GM12873 (cell line): ENCODE results near the gene PSMA8.

ENCODE experiments used
- TF ChIP-seq, protein P1 (sequence below): IDR thresholded peaks from 2 replicates; pipeline ENCODE4 v1.5.1; 2012; ENCODE audit warnings: low read depth, mild to moderate bottlenecking, moderate library complexity, low read length, control low read depth; ENCODE audit not compliant: insufficient read depth; ENCODE audit errors: missing control alignments

The PSMA8 gene

GRCh38 chr18:26133652-26134051 lies at the start of gene PSMA8:
PSMA8 (plus strand) TSS chr18:26133869; CDS start chr18:26133966, 97 bp downstream.
- TF ChIP-seq, protein P1, sequence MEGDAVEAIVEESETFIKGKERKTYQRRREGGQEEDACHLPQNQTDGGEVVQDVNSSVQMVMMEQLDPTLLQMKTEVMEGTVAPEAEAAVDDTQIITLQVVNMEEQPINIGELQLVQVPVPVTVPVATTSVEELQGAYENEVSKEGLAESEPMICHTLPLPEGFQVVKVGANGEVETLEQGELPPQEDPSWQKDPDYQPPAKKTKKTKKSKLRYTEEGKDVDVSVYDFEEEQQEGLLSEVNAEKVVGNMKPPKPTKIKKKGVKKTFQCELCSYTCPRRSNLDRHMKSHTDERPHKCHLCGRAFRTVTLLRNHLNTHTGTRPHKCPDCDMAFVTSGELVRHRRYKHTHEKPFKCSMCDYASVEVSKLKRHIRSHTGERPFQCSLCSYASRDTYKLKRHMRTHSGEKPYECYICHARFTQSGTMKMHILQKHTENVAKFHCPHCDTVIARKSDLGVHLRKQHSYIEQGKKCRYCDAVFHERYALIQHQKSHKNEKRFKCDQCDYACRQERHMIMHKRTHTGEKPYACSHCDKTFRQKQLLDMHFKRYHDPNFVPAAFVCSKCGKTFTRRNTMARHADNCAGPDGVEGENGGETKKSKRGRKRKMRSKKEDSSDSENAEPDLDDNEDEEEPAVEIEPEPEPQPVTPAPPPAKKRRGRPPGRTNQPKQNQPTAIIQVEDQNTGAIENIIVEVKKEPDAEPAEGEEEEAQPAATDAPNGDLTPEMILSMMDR = no peak

DNA sequence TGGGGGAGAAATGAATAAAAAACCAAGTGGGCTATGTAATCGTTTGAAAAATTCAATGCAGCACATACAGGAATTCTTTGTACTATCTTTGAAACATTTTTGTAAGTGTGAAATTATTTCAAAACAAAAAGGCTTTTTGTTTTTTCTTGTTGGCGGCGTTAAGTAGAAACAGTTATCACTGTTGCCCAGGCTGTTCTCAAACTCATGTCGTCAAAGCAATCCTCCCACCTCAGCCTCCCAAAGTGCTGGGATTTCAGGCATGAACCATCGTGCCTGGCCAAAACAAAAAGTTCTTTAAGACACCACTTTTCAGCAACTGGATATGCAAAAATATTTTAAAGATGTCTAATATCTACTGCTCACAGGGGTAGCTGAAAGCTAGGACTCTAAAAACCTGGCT lies 48.6 kb upstream of the PSMA8 start:
- TF ChIP-seq, protein P1 = no peak

DNA sequence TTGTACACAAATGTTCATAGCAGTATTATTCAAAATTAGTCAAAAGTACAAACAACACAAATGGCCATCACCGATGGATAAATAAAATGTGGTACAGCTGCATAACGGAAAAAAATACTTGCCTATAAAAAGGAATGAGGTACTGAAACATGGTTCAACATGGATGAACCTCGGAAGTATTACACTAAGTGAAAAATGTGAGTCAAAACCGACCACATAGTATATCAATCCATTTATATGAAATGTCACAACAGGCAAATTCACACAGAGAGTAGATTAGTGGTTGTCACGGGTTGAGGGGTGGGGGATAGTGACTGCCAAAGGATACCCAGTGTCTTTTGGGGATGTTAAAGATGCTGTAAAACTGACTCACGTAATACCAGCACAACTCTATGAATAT lies 46.7 kb upstream of the PSMA8 start:
- TF ChIP-seq, protein P1 = no peak

DNA sequence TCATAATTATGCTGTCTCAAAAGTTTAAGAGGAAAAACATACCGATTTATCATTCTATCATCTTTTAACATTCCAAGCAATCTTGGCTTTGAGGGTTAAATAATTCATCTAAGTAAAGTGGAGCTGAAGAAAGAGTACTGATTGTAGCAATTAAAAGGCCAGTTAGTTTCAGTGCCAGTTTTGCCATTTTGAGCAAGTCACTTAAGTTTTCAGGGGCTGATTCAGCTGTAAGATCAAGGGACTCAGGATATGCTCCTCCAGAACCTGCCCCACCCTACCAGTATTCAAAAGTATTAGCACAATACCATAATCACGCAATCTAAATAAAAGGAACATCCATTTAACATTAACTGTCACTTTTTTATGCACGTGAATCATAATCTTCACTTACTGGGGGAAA lies 45.2 kb upstream of the PSMA8 start:
- TF ChIP-seq, protein P1 = no peak

DNA sequence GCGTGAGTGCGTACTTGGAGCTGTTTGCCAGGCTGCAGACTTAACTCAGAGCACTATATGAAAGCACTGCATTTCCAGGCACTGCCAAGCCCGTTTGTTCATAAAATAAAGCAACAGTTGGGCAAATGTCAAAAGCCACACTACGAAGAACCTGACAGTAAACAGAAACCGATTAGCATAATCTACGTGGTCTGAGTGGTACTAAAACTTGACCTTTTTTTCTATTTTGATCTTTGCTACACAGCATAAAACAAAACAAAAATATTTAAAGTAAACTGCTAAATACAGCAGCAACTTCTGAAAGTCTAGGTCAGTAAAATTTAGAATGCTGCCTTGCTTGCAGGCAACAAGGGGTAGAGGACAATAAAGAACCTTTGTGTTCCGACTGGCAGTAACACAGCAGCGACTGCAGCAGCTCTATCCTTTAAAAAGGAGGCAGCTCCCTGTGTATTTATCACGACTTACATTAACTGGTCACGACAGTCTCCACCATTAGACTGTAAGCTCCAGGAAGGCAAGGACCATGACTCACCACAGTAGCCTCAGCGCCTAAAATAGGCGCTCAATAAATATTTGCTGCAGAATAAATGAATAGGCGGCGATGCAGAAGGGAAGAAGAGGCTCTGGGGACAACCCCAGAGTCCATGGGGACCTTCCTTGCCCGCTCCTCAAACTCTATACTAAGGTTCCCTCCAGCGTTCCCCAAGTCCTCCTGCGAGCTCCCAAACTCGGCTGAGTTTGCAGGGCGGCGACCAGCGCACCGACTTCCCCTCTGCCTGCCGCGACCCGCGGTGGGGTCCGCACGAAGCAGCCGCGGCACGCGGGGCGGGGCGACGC lies 44.2 kb upstream of the PSMA8 start:
- TF ChIP-seq, protein P1 = no peak

- TF ChIP-seq, protein P1 = no peak
Measured at GRCh38 chr18:26090130-26091046, 43.3 kb upstream of the PSMA8 start, which contains the start of gene SS18. SS18 (minus strand) TSS chr18:26090613; CDS start chr18:26090569, 44 bp downstream.
